ENCODE data around the gene CDH13.

- TF ChIP-seq CTCF (IDR thresholded peaks at IDR 0.05; ENCODE audit: low read depth, low read length, poor library complexity, severe bottlenecking) (no peak), EZH2phosphoT487 (IDR thresholded peaks at IDR 0.05; ENCODE audit: borderline replicate concordance, low read length) (no peak)
Measured at GRCh38 chr16:83134638-83135037, 507.9 kb downstream of the CDH13 start.

All from DOHH2 (cell line).